Breast epithelium (tissue), 4 donors: ENCODE data around the gene MRTFB. TPM values are rescaled to one million over a fixed set of nuclear protein-coding genes. Genes with fewer than 3 reads are reported as not detected.

Source experiments
- DNase-seq, 2 donors: peaks; one replicate each; pipeline ENCODE4 v3.0.0-alpha.2; 2019; ENCODE audit warnings: low spot score in 2 of 2
- H3K27ac ChIP-seq, 2 donors: fragments of 200-600 bp; sonication (generic) in 1 of 2; one replicate each; pipeline ENCODE4 v1.5.1; 2016 to 2019; ENCODE audit warnings: mild to moderate bottlenecking in 1 of 2
- H3K27me3 ChIP-seq, 2 donors: fragments of 200-600 bp; sonication (generic) in 1 of 2; one replicate each; pipeline versions ENCODE4 v1.5.1 to v1.6.0; 2017 to 2019; ENCODE audit warnings: control low read depth in 1 of 2, mild to moderate bottlenecking in 1 of 2
- H3K36me3 ChIP-seq: fragments of 200-600 bp; one replicate; pipeline ENCODE4 v1.5.1; 2019
- H3K4me1 ChIP-seq, 2 donors: fragments of 200-600 bp; sonication (generic); one replicate each; pipeline ENCODE4 v1.5.1; 2016 to 2019; ENCODE audit warnings: control low read depth in 1 of 2
- H3K4me3 ChIP-seq, 3 donors: fragments of 200-600 bp; sonication (generic); 1 replicate in 2 of 3; 2 replicates in 1 of 3; pipeline ENCODE4 v1.5.1; 2016 to 2019; ENCODE audit warnings: mild to moderate bottlenecking in 3 of 3, moderate library complexity in 2 of 3
- H3K9me3 ChIP-seq, 2 donors: fragments of 200-600 bp; sonication (generic) in 1 of 2; one replicate each; pipeline ENCODE4 v1.5.1; 2016 to 2019; ENCODE audit warnings: control low read depth in 1 of 2
- POLR2A ChIP-seq: fragments of 450-650 bp; IDR thresholded peaks from one replicate; pipeline ENCODE4 v1.6.1; 2016; ENCODE audit warnings: antibody characterized with exemption, mild to moderate bottlenecking, moderate library complexity
- POLR2AphosphoS5 ChIP-seq, 3 donors: sonication (generic); formaldehyde crosslinking; IDR thresholded peaks; one replicate each; pipeline ENCODE4 v1.6.1; 2017; ENCODE audit warnings: antibody characterized with exemption in 3 of 3
- intact Hi-C: fragments of 100-400 bp; cut with DNase I; formaldehyde crosslinking; loops from one replicate; pipeline ENCODE4 v1.15.1; 2023; ENCODE audit warnings: low total_unique reads
- total RNA-seq, 3 donors: library from RNA; depleted of rRNA; stranded (reverse); fragments of >200 nt; gene quantifications; one replicate each; pipeline ENCODE4 v1.1.0, GENCODE V29; 2016
- TF ChIP-seq, protein P1 (sequence below), 3 donors: fragments of 450-650 bp; IDR thresholded peaks; one replicate each; pipeline ENCODE4 v1.5.1; 2016 to 2017; ENCODE audit warnings: antibody characterized with exemption in 3 of 3, mild to moderate bottlenecking in 3 of 3, moderate library complexity in 3 of 3

Gene MRTFB
- total RNA-seq, 3 donors from 2014 or later = 49.9 to 115 (median 83.6) TPM

DNA sequence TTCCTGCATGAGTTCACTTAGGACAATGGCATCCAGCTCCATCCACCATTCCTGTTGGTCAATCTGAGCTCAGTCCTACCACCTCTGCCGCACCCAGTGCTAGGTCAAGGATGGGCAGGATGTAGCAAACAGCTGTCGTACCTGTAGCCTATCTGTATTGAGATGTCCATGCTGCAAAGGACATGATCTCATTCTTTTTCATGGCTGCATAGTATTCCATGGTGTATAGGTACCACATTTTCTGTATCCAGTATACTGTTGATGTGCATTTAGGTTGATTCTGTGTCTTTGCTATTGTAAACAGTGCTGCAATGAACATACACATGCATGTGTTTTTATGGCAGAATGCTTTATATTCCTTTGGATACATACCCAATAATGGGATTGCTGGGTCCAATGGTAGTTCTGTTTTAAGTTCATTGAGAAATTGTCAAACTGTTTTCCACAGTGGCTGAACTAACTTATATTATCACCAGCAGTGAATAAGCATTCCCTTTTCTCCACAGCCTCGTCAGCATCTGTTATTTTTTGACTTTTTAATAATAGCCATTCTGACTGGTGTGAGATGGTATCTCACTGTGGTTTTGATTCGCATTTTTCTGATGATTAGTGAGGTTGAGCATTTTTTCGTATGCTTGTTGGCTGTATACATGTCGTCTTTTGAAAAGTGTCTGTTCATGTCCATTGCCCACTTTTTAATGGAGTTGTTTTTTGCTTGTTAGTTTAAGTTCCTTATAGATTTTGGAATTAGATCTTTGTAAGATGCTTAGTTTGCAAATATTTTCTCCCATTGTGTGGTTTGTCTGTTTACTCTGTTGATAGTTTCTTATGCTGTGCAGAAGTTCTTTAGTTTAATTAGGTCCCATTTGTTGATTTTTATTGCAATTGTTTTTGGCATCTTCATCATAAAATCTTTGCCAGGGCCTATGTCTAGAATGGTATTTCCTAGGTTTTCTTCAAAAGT, 7.2 kb upstream of the MRTFB start:
- intact Hi-C loops = no loop called here
- Histone ChIP-seq H3K27ac (no peak overlapping the region), H3K9me3 (no peaks in the 10 kb centered on the region), H3K36me3 (no peaks in the 10 kb centered on the region), H3K4me3 (no peak overlapping the region), H3K4me1 (no peaks in the 10 kb centered on the region), H3K27me3 (no peaks in the 10 kb centered on the region)
- DNase-seq = no peak
- TF ChIP-seq POLR2A (no peak), POLR2AphosphoS5 (IDR thresholded peaks at IDR 0.05) (no peak)
- TF ChIP-seq, protein P1, sequence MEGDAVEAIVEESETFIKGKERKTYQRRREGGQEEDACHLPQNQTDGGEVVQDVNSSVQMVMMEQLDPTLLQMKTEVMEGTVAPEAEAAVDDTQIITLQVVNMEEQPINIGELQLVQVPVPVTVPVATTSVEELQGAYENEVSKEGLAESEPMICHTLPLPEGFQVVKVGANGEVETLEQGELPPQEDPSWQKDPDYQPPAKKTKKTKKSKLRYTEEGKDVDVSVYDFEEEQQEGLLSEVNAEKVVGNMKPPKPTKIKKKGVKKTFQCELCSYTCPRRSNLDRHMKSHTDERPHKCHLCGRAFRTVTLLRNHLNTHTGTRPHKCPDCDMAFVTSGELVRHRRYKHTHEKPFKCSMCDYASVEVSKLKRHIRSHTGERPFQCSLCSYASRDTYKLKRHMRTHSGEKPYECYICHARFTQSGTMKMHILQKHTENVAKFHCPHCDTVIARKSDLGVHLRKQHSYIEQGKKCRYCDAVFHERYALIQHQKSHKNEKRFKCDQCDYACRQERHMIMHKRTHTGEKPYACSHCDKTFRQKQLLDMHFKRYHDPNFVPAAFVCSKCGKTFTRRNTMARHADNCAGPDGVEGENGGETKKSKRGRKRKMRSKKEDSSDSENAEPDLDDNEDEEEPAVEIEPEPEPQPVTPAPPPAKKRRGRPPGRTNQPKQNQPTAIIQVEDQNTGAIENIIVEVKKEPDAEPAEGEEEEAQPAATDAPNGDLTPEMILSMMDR (IDR thresholded peaks at IDR 0.05) = no peak

DNA sequence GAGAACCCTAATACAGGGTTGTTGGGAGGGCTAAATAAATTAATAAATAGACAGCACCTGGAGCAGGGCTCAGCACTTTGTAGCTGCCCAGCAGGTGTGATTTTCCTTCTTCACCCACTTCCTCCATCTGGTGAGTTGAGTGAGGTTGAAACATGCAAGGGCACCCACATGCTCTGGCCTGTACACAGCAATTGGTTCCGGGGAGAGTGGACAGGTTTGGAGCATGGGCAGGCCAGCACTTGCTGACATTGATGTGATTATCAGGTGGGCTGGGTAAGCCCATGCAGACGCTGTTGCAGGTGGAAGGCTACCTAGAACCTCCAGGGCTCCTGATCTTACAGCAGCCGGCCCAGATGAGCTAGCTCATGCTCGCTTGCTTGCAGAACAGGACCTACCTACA, 1.3 kb upstream of the MRTFB start:
- TF ChIP-seq POLR2AphosphoS5 (IDR thresholded peaks at IDR 0.05) = no peak
- Histone ChIP-seq H3K36me3 (no peaks in the 10 kb centered on the region), H3K27me3 (no peaks in the 10 kb centered on the region), H3K9me3 (no peaks in the 10 kb centered on the region), H3K27ac (peak overlapping the region; percentile 21 to 96), H3K4me1 (peaks cover 0 to 9% of the 10 kb centered on the region in 2 donors), H3K4me3 (no peak overlapping the region)
- DNase-seq = no peak
- intact Hi-C loops = no loop called here

DNA sequence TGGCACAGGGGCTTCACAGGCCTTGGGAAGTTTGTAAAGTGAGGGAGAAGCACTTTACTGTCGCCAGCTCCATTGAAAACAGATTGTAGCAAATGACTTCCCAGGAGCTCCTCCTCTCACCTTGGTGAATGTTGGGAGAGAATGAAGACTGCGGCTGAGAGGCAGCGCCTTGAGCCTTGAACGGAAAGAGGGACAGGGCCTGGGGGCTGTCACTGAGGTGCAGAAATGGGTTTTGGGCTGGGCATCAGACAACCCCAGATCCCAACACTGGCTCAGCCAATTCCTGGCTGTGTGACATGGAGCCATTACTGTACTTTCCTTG, 603 bp upstream of the MRTFB start:
- no peak for DNase-seq
- H3K27ac ChIP-seq = peak overlapping the region; percentile 94 to 96
- H3K9me3 ChIP-seq = no peaks in the 10 kb centered on the region
- peak overlapping the region; percentile 72 to 95 (median 93) for H3K4me3 ChIP-seq
- intact Hi-C loops = no loop called here
- TF ChIP-seq, protein P1 (IDR thresholded peaks at IDR 0.05) = no peak
- no peak for TF ChIP-seq POLR2A
- TF ChIP-seq POLR2AphosphoS5 (IDR thresholded peaks at IDR 0.05) = no peak
- no peaks in the 10 kb centered on the region for H3K36me3 ChIP-seq
- H3K27me3 ChIP-seq = no peaks in the 10 kb centered on the region
- H3K4me1 ChIP-seq = peaks cover 0 to 9% of the 10 kb centered on the region in 2 donors

DNA sequence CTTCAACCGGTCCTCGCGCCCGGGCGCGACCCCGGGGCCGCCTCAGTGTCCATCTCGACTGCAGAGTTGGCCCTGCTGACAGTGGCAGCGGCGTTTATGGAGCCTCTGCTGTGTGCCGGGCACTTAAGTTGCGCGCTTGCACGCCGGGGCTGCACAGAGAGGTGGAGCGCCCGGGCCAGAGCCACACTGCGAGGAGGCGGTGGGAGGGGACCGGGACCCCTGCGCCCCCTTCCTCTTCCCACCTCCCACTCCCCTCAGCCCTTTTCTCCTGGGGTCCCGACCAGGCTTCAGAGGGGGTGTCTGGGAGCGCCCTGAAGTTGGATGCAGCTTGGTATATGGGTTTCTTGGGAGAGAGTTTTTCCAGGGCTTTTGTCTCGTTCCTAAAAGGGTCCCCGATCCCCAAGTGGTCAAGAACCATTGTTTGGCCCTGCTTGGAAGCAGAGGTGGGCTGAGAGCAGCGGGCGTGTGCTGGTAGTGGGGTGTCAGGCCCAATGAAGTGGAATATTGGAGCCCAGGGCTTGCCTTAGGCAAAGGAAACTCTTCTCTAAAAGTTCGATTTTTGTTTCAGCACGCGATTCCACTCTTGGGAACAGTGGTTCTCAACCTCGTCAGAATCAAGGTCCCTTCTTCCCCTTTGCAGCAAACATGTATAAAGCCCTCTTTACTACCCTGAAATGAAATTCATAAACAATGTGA, 605 bp downstream of the MRTFB start:
- no peaks in the 10 kb centered on the region for H3K9me3 ChIP-seq
- H3K27ac ChIP-seq = peak overlapping the region; percentile 94 to 96
- intact Hi-C loops = no loop called here
- no peaks in the 10 kb centered on the region for H3K36me3 ChIP-seq
- peaks cover 0 to 9% of the 10 kb centered on the region in 2 donors for H3K4me1 ChIP-seq
- peak overlapping the region; percentile 72 to 95 (median 93) for H3K4me3 ChIP-seq
- DNase-seq = no peak
- TF ChIP-seq, protein P1 (IDR thresholded peaks at IDR 0.05) = no peak
- no peaks in the 10 kb centered on the region for H3K27me3 ChIP-seq

DNA sequence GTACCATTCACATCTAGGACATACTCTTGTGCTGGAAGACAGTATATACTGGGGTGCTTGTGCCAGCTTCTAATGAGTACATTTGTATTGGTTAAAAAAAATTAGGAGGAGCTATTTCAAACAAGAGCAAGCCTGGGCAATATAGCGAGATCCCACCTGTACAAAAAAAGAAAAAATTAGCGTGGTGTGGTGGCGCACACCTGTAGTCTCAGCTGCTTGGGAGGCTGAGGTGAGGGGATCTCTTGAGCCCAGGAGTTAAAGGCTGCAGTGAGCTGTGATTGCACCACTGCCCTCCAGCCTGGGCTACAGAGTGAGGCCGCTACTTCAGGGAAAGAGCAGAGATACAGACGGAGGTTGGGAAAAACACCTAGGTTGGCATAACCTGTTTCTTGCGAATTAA, 1.2 kb downstream of the MRTFB start:
- intact Hi-C loops = no loop called here

More for the DNA sequence above, 1.2 kb downstream of the MRTFB start:
- peaks cover 0 to 9% of the 10 kb centered on the region in 2 donors for H3K4me1 ChIP-seq
- no peaks in the 10 kb centered on the region for H3K27me3 ChIP-seq
- no peaks in the 10 kb centered on the region for H3K36me3 ChIP-seq
- peak overlapping the region; percentile 94 to 96 for H3K27ac ChIP-seq
- no peak for DNase-seq
- H3K4me3 ChIP-seq = peak overlapping the region; percentile 72 to 95 (median 93)
- H3K9me3 ChIP-seq = no peaks in the 10 kb centered on the region
- TF ChIP-seq, protein P1 (IDR thresholded peaks at IDR 0.05) = no peak
- TF ChIP-seq POLR2AphosphoS5 (IDR thresholded peaks at IDR 0.05) (no peak), POLR2A (no peak)
